CD4-positive, alpha-beta T cell treated with Interleukin-21 for 1 hour (primary cell): Measurements from ENCODE around the gene MUC6.

ENCODE experiments used
- DNase-seq: peaks from one replicate; pipeline ENCODE4 v3.0.0-alpha.2; 2020

MUC6 gene

GRCh38 chr11:1036303-1036923, at the start of gene MUC6:
MUC6 (minus strand) TSS chr11:1036718; CDS start chr11:1036655, 63 bp downstream.
- DNase-seq = no peak

GRCh38 chr11:1085440-1086170, 49.1 kb upstream of the MUC6 start:
- no peak for DNase-seq

- no peak for DNase-seq
Measured at GRCh38 chr11:1084561-1085439, 48.3 kb upstream of the MUC6 start.

- no peak for DNase-seq
Measured at GRCh38 chr11:1083621-1084551, 47.4 kb upstream of the MUC6 start.

- DNase-seq = no peak
Measured at GRCh38 chr11:1082728-1083620, 46.5 kb upstream of the MUC6 start.

- DNase-seq = no peak
Measured at GRCh38 chr11:1082346-1082727, 45.8 kb upstream of the MUC6 start.

- DNase-seq = no peak
Measured at GRCh38 chr11:1081601-1082311, 45.2 kb upstream of the MUC6 start.

GRCh38 chr11:1078191-1078601, 41.7 kb upstream of the MUC6 start:
- DNase-seq = no peak

GRCh38 chr11:1077417-1078119, 41.0 kb upstream of the MUC6 start:
- no peak for DNase-seq

GRCh38 chr11:1077033-1077416, 40.5 kb upstream of the MUC6 start:
- DNase-seq = no peak

GRCh38 chr11:1076061-1076665, 39.6 kb upstream of the MUC6 start:
- no peak for DNase-seq

- no peak for DNase-seq
Measured at GRCh38 chr11:1075341-1075911, 38.9 kb upstream of the MUC6 start.

- no peak for DNase-seq
Measured at GRCh38 chr11:1074244-1075221, 38.0 kb upstream of the MUC6 start, which contains the start of gene MUC2. MUC2 (plus strand) TSS chr11:1074874.

GRCh38 chr11:1073851-1074243, 37.3 kb upstream of the MUC6 start:
- no peak for DNase-seq

- DNase-seq = no peak
Measured at GRCh38 chr11:1073261-1073724, 36.8 kb upstream of the MUC6 start.

GRCh38 chr11:1072821-1073231, 36.3 kb upstream of the MUC6 start:
- DNase-seq = no peak

GRCh38 chr11:1072116-1072820, 35.8 kb upstream of the MUC6 start:
- no peak for DNase-seq
